Kidney glomerular epithelial cell (primary cell): ENCODE measurements around the gene BLM.
A peak's percentile ranks its signal among the peaks of the same experiment; 100 is the strongest.

ENCODE experiments used
- DNase-seq: peaks from one replicate; lab custom pipeline; 2025; lab: John Stamatoyannopoulos, UW

The BLM gene

DNA sequence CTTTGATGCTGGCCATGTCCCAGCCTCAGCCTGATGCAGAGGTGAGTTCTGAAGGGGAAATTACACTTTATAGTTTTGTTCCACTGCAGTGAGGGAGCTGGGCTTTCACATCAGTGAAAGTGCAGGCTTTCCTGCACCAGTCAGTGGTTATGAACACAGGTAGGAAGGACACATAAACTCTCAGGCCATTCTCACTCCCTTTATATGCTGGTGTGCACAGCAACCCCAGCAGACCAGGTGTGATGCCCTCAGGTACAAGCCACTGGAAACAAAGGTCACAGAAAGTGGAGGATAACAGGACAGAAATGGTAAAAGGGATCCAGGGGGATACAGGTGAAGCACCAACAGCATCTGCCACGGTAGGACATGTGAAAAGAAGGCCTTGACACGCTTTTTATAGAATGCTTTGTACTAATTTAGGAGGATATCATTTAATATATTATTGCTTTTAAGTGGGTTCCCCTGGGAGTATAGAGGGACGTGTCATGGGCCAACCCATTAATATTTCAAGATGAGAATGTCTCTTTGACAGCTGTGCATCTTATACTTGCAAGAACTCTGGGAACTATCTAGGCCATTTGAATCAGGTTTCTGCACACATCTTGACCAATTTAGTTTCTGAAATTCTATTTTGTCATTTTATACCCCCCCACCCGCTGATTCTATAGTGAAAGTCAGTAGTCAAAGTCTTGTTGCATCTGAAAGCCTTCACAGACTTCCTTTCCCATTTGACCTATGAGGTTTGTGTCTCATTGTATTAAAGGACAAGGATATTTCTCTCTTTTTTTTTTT lies 25.0 kb upstream of the BLM start:
- DNase-seq: no peak

DNA sequence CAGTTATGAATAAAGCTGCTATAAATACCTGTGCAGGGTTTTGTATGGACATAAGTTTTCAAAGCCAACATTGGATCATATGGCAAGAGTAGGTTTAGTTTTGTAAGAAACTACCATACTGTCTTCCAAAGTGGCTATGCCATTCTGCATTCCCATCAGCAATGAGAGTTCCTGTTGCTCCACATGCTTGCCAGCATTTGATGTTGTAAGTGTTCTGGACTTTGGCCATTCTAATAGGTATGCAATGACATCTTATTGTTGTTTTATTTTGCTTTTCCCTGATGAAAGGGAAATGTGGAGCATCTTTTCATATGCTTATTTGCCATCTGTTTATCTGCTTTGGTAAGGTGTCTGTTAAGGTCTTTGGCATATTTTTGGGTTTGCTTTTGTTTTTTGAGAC lies 22.2 kb upstream of the BLM start:
- DNase-seq: no peak

DNA sequence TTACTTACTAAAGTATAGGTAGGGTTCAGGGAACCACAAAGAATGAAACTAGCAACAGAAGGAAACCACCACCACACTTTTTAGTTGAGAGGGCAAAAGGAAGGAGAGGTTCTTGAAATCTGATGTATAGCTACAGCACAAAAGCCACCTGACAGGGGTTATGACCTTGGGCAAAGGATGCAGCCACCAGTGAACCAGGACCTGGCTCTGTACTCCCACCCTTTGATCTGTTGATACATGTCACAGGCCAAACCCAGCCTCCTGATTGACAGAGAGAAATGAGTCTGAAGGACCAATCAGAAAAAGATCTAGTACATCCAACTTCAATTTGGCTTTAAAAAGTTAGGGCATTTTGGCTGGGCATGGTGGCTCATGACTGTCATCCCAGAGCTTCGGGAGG lies 20.0 kb upstream of the BLM start:
- DNase-seq: no peak

DNA sequence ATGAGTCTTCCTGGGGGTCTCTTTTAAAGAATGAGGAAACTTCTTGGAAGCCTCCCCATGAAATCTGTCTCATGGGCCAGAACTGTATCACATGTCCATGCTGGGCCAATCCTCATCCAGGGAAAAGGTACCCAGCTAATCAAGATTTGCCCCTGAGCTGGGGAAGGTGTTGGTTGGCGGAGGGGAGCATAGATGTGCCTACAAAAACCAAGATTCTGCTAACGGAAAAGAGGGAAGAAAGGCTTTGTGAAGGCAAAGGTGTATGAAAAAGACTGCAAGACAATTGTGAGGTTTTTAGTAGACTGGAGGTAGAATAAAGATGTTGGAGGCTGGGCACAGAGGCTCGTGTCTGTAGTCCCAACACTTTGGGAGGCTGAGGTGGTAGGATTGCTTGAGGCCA lies 18.5 kb upstream of the BLM start:
- DNase-seq: no peak

DNA sequence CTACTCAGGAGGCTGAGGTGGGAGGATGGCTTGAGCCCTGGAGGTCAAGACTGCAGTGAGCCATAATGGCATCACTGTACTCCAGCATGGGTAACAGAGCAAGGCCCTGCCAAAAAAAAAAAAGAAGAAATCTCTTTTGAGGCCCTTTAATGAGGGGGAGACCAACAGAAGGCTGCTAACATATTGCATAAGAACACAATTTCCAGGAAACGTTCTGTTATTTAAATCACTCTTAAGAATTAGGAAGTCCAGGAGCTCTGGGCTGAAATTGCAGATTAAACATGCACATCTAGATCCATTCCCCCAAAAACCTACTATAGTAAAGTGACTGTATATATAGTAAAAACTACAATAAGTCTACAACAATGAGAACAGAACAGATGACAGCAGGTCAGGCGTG lies 16.1 kb upstream of the BLM start:
- DNase-seq: no peak

DNA sequence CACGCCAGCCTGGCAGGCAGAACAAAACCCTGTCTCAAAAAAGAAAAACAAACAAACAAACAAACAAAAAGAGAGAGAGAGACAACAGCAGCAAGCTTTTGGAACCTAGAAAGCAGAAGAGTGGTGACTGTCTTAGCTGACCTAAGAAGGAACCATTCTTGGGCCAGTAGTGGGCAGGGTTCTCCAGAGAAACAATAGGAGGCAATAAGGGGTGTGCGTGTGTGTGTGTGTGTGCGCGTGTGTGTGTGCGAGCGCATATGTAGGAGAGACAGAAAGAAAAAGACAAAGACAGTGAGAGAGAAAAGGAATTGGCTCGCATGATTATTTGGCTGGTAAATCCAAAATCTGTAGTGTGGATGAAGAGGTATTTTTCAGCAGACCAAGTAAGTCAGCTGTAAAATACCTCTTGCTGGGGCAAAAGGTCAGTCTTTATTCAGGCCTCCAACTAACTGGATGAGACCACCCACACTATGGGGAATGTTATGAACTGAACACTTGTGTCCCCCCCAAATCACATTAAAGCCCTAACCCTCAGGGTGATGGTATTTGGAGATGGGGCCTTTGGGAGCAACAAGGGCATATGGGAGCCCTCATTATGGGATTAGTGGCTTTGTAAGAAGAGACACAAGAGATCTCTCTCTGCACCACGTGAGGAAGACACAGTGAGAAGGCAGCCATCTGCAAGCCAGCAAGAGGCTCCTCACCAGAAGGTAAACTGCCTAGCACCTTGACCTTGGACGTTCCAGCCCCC lies 15.1 kb upstream of the BLM start:
- no peak for DNase-seq

DNA sequence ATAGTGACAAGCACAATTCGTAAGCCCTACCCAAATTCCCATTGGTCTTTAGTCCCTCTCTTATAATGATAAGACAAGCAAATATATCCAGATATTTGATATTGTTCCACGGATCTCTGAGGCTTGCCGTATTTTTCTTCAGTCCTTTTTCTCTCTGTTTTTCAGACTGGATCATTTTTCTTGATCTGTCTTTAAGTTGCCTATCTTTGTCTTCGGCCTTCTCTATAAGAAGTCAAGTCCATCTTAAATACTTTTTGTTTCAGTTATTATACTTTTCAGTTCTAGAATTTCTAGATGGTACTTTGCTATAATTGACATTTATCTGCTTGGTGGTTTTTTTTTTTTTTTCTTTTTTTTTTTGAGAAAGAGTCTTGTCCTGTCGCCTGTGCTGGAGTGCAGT lies 13.7 kb upstream of the BLM start:
- no peak for DNase-seq

DNA sequence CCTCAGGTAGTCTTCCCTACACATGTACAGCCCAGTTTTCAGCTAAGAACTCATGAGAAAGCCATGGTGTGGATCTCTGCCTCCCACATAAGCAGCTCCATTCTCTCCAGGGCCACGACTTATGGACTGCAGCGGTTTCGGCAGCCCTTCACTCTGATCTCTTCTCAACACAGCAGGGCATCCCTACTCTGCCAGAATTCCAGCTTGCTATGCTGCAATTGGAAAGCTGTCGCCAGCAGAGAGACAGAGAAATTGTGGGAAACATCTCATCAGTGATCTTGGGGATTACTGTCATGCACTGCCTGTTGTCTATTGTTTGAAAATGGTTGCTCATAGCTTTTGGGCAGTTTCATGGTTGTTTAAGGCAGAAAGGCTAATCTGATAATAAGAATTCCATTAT lies 11.9 kb upstream of the BLM start:
- DNase-seq: no peak

DNA sequence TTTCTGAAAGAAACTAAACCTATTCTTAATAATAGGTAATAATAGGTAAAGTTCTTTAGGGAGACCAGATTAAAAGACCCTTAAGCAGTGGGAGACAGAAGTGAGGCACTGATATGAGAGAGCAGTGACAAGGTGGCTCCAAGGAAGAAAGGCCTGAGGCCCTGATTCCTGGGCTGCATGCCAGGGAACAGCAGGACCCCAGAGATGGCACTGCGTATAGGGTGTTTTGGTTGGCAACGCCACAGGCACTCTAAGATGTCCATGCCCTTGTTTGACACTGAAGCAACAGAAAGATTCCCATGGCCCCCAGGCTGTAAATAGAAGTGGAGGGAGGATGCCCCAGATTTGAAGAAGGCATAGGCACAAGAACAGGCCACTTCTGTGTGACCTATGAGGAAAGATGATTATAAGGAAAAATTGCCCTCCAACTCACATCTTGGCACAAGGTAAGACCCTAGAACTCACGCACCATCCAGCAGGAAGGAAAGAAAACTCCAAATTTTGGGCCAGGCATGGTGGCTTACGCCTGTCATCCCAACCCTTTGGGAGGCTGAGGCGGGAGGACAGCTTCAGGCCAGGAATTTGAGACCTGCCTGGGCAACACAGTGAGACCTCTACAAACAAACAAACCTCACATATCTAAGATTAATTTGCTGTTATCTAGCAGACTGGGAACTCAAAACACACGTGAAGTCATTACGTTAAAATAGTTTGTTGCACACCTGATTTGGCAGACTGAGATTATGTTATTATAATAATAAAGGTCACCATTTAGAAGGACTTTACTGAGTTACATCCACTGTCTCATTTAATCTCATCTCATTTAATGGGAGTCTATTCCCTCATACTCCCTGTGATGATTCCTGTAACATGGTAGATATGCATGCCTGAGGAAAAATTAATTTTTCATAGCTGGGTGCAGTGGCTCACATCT lies 10.5 kb upstream of the BLM start:
- DNase-seq: no peak

DNA sequence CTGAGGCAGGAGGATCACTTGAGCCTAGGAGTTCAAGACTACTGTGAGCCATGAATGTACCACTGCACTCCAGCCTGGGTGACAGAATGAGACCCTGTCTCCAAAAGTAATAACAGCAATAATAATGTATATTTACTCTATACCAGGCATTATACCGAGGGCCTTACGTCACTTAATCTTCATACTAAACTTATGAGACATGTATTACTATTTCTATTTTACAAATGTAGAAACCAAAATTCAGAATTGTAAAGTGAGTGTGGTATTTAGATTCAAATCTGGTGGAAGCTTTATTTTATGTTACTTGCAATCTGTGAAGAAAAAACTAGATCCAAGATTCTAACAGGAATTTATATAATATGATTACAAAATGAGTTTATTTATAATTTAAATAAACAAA lies 9.7 kb upstream of the BLM start:
- DNase-seq: no peak

DNA sequence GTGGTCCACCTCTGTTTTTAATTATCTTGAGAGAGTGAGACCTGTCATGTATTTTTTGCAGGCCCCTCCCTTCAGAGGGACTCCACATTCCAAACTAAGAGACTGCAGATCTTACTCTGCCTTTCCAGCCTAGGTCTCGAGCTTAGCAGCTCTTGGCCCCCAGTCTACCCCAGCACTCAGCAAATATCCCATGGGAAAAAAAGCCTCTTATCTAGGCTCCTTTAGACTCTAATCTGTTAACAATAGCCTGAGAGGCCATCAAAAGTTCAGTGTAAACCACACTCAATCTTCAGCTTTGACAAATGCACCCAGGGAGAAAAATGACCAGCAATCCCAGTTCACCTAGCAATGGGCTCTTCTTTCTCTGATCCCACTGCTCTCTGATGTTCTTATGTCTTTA lies 8.6 kb upstream of the BLM start:
- DNase-seq: no peak

DNA sequence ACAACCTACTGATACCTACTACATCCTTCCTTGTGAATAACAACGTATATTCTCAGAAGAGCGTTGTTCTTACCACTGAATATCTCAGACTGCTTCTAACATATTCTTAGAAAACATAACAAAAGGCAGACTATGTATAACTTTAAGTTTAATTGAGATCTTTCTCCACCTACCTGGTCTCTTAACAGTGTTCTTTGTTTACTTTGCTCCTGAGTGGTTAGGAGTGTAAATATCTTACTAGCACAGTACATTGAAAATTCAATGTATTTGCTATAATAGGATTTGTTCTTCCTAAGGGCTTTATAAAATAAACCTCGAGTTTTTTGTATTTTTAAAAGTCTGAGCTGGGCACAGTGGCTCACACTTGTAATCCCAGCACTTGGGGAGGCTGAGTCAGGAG lies 7.9 kb upstream of the BLM start:
- no peak for DNase-seq

DNA sequence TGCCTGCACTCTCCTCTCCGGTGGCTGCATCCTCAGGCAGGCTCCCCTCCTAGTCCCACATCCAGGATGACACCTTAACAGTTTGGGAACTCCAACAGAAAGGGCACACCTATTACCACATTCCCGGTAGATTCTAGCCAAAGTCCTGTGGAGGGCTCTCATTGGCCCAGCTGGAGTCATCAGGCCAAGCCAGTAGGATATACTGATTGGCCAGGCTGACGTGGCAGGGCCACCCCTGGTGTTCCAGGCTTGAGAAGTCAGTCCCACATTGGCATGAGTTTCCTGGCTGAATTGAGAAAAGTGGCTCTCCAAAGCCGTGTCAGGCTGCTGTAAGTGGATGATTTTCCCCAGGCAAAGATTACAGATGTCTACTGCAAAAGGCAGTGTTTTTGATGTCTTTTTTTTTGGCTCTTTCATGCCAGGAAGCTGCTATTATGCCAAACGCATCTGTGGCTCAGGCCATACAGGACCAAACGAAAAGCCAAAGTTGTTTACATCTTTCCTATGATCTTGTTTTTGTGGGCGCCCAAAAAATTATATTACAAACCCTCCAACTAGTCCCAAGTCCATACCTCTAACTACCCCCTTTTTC lies 6.6 kb upstream of the BLM start:
- DNase-seq: no peak

DNA sequence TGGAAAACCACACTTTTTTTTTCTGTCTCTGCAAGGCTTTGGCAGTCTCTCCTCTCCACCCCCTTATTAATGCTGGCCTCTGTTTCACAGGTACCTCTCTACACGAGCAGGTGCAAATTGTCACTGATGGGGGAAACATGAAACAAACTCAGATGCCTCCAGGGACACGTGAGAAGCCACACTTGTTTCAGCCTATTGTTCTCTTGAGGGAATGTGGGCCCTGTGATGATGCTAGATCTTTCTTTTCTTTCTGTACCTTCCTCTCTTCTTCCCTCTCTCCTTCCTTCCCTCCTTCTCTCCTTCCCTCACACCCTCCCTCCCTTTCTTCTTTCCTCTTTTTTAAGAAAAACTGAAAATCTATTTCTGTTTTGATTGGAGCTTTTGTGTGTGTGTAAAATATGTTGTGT lies 5.7 kb upstream of the BLM start:
- no peak for DNase-seq

DNA sequence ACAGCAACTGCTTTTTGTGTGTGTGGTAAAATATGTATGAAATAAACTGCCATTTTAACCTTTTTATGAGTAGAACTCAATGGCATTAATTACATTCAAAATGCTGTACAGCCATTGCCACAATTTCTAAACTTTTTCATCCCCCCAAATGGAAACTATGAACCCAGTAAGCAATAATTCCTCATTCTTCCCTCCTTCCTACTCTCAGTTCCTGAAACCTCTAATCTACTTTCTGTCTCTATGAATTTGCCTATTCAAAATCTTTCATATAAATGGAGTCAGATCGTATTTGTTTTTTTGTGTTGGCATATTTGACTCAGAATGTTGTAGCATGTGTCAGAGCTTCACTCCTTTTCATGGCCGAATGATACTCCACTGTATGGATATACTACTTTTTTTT lies 5.3 kb upstream of the BLM start:
- no peak for DNase-seq

DNA sequence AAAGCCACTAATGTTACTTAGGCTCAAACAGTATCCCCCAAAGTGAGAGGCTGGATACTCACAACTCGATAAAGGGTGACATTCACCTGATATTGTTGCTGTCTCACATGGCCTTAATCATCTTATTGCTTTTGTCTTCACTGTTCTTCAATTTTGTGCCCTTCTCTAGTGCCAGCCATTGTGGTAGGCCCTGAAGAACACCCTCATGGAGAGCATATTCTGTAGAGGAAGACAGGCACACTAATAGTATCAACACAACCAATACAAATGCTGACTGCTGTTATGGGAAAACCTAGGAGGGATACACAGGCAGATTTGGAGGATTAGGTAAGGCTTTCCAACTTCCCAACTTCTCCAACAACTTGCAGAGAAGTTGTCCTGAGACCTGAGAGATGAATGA lies 4.1 kb upstream of the BLM start:
- DNase-seq: no peak

DNA sequence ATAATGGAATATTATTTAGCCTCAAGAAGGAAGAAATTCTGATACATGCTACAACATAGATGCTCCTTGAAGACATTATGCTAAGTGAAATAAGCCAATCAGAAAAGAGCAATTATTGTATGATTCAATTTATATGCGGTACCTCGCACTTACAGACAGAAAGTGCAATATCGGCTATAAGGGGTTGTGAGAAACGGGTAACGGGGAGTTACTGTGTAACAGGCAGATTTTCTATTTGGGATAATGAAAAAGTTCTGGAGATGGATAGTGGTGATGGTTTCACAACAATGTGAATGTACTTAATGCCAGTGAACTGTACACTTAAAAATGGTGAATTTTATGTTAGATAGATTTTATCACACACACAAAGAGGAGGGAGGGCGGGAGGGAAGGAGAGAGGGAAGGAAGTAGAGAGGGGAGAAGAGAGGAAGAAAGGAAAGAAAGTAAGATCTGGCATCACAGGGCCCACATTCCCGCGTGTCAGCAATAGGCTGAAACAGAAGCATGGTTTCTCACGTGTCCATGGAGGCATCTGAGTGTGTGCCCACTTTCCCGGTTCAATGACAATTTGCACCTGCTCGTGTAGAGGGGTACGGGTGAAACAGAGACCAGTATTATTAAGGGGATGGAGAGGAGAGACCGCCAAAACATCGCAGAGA lies 700 bp upstream of the BLM start:
- DNase-seq: peak; percentile 37

DNA sequence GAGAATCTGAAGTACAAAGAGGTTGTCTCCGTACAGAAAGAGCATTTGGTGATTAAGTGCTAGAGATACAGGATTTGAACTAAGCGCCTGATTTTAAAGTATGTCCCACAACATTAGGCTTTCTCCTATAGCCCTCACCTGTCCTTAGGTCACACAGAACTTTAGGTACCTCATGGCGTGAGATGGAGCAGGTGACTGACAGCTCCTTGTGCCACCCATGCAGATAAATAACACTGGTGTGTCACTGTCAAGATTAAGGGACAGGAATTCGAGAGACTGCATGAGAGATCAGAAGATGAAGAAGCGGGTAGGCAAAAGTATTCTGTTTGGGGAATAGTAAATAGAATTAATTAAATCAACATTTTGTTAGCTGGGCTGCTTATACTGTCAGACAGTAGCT lies 1.1 kb downstream of the BLM start:
- no peak for DNase-seq

DNA sequence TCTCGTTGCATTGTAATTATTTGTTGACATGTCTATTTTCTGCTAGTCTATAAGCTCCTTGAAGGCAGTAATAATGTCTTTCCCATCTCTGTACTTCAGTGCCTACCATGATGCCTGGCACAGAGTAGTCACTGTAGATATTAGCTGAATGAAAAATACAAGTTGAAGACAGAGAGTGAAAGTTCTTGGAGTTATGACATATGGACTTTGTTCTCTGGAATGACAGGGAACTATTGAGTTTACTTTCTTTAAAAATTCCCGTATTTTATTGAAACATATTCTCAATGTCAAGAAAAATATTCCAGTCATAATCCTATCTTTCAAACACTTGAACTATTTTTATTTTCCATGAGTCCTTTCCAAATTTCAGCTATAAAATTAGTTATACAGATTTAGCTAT lies 3.0 kb downstream of the BLM start:
- DNase-seq: no peak

DNA sequence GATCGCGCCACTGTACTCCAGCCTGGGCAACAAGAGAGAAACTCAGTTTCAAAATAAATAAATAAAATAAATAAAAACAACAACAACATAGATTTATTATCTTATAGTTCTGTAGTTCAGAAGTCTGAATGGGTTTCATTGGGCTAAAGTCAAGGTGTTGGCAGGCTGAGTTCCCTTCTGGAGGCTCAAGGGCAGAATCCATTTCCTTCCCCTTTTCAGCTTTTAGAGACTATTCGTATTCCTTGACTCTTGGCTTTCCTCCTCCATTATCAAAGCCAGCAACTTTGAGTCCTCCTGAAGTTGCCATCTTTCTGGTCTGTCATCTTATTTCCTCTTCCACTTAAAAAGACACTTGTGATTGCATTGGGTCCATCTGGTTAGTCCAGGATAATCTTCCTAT lies 12.1 kb downstream of the BLM start:
- no peak for DNase-seq

DNA sequence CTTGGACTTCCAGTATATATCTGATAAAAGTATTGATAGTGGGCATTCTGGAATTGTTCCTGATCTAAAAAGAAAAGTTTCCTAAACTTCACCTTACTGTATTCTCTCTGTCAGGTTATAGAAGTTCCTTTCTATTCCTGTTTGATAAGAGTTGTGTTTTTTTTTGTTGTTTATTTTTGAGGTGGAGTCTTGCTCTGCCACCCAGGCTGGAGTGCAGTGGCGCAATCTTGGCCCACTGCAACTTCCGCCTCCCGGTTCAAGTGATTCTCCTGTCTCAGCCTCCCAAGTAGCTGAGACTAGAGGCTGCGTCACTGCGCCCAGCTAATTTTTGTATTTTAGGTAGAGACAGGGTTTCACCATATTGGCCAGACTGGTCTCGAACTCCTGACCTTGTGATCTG lies 13.1 kb downstream of the BLM start:
- DNase-seq: no peak

DNA sequence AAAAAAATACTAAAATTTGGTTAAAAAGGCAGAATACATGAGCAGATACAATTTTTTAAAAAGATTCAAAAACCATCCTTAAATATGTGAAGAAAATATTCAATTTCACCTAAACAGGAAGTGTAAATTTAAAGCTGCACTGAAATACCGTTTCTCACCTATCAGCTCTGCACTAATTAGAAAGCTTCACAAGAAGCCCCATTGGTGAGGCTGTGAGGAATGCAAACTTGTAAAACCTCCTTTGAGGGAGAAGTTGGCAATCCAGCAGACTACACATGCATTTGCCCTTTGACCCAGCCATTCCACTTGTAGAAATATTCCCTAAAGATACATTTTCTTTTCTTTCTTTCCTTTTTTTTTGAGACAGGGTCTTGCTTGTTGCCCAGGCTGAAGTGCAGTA lies 18.8 kb downstream of the BLM start:
- DNase-seq: no peak
